HFF-Myc (cell line): Measurements from ENCODE around the gene MED8.

ENCODE experiments used
- DNase-seq: peaks from one replicate; pipeline ENCODE4 v3.0.0-alpha.2; 2011; ENCODE audit warnings: low read depth; ENCODE audit errors: extremely low read depth
- H3K4me3 ChIP-seq: replicated peaks from 2 replicates; pipeline ENCODE4 v1.5.1; 2011; ENCODE audit warnings: low read depth, mild to moderate bottlenecking, control low read depth, low read length
- TF ChIP-seq, protein P1 (sequence below): IDR thresholded peaks from 2 replicates; pipeline ENCODE4 v1.5.1; 2012; ENCODE audit warnings: mild to moderate bottlenecking, low read depth, low read length, control low read depth; ENCODE audit errors: missing control alignments

Gene MED8

GRCh38 chr1:43366601-43367025, 23.0 kb downstream of the MED8 start:
- TF ChIP-seq, protein P1, sequence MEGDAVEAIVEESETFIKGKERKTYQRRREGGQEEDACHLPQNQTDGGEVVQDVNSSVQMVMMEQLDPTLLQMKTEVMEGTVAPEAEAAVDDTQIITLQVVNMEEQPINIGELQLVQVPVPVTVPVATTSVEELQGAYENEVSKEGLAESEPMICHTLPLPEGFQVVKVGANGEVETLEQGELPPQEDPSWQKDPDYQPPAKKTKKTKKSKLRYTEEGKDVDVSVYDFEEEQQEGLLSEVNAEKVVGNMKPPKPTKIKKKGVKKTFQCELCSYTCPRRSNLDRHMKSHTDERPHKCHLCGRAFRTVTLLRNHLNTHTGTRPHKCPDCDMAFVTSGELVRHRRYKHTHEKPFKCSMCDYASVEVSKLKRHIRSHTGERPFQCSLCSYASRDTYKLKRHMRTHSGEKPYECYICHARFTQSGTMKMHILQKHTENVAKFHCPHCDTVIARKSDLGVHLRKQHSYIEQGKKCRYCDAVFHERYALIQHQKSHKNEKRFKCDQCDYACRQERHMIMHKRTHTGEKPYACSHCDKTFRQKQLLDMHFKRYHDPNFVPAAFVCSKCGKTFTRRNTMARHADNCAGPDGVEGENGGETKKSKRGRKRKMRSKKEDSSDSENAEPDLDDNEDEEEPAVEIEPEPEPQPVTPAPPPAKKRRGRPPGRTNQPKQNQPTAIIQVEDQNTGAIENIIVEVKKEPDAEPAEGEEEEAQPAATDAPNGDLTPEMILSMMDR: no peak
- DNase-seq: no peak
- H3K4me3 ChIP-seq: peak overlapping the region; percentile 63

- peak overlapping the region; percentile 63 for H3K4me3 ChIP-seq
- no peak for DNase-seq
- TF ChIP-seq, protein P1: no peak
Measured at GRCh38 chr1:43366179-43366578, 23.4 kb downstream of the MED8 start.

- DNase-seq: no peak
- TF ChIP-seq, protein P1: no peak
- peak overlapping the region; percentile 63 for H3K4me3 ChIP-seq
Measured at GRCh38 chr1:43365678-43366077, 23.9 kb downstream of the MED8 start.

- no peak for DNase-seq
- H3K4me3 ChIP-seq: no peak overlapping the region
- TF ChIP-seq, protein P1: no peak
Measured at GRCh38 chr1:43363935-43364525, 25.6 kb downstream of the MED8 start.

DNA sequence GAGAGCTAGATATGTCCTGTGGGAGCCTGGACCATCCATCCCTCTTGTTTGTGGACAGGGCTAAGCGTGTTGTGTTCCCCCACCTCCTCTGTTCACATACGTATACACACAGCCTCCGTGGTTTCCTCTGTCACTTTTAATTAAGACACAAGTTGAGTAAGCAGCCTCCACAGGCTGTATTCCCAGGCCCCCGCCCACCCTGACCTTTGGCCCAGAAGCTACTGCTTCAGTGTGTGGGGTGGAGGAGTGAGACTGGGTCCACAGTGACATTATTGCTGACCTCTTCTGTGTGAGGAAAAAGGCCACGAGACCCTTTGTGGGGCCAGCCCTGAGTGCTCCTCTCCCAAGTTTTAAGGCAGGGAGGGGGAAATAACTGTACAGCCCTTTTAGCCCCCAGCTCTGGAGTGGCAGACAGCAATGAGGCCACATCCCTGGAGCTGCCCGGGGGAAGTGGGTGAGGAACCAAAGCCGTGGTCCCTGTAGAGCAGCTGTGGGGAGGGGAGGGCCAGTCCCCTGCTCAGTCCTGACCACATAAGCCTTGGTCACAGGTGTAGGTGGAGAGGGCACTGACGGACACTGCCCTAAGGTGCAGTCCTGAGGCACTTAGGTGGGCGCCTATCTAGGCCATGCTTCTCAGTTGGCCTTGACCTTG, 26.2 kb downstream of the MED8 start:
- no peak for DNase-seq
- H3K4me3 ChIP-seq: no peak overlapping the region
- TF ChIP-seq, protein P1: no peak

- TF ChIP-seq, protein P1: no peak
- peak overlapping the region; percentile 87 for H3K4me3 ChIP-seq
- no peak for DNase-seq
Measured at GRCh38 chr1:43360616-43361015, 29.0 kb downstream of the MED8 start.
